GM08714 (cell line): ENCODE measurements around the gene FUT2.

Source experiments
- H3K4me3 ChIP-seq: fragments of 200-500 bp; sonication (Bioruptor generic); 2 replicates; pipeline ENCODE4 v1.5.1; 2014; ENCODE audit warnings: mild to moderate bottlenecking, low read length, inconsistent platforms
- ZNF274 ChIP-seq: IDR thresholded peaks from 2 replicates; pipeline ENCODE4 v1.6.1; 2012; ENCODE audit warnings: mild to moderate bottlenecking, low read depth, low read length

The FUT2 gene

DNA sequence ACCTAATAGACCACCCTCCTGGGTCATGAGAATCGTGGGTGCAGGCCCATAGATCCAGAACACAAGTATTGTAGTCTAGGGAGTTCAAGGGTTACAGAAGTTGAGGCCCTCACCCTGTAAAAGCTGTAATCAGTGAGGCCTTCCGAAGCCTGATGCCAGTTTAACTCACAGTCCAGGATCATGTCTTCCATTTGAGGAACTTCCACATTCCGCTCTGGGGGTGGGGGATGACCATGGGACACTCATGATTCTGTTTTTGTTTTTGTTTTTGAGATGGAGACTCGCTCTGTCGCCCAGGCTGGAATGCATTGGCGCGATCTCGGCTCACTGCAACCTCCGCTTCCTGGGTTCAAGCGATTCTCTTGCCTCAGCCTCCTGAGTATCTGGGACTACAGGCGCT lies 46.3 kb downstream of the FUT2 start:
- no peak overlapping the region for H3K4me3 ChIP-seq
- TF ChIP-seq ZNF274: no peak

DNA sequence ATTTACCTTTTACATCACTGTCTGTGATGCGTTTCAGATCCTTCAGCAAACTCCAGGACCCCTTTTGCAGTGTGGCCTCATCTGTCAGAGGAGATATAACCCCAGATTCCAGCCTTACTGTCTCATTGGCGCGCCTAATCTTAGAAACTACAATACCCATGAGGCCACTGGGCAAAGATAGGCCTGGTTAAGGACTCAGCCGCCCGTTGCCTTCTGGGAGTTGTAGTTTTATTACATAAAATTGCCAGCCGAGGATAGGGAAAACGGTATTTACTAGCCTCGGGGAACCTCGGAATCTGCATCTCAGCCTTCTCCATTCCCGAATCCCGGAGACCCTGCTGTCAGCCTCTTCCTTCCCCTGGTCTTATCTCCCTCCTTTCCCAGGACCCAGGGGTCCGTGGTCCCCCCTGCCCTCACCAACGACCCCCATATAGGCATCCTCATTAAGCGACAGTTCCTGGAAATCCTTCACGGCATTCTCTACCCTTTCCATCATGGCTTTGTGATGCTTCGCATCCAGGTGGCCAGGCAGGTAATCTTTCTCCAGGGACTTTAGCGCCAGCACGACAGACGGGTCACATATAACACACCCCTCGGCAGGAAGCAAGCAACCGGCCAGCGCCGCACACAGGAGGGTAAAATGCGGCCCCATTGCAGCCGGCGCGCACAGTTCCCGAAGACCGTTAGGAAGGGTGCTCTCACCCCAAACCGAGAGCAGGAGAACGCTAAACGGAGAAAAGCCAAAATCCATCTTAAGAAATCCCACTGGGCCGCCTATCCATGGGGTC lies 49.6 kb downstream of the FUT2 start:
- no peak for TF ChIP-seq ZNF274
- no peak overlapping the region for H3K4me3 ChIP-seq

DNA sequence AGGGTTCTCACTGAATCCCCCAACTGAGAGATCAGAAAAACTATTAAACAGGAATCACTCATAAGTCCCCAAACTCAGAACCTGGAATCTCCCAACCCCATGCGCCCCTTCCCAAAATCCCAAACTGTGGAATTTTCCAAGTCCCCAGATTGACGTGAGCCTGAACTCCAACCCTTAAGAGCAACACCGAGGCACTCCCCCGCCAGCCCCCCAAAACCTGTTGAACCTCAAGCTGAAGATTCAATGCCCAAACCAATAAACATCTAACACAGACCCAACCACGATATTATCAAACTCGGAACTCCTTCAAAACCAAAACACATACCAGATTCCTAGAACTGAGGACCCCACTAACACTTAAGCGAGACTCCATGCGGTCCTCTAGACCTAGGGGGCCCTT lies 50.3 kb downstream of the FUT2 start:
- no peak for TF ChIP-seq ZNF274

DNA sequence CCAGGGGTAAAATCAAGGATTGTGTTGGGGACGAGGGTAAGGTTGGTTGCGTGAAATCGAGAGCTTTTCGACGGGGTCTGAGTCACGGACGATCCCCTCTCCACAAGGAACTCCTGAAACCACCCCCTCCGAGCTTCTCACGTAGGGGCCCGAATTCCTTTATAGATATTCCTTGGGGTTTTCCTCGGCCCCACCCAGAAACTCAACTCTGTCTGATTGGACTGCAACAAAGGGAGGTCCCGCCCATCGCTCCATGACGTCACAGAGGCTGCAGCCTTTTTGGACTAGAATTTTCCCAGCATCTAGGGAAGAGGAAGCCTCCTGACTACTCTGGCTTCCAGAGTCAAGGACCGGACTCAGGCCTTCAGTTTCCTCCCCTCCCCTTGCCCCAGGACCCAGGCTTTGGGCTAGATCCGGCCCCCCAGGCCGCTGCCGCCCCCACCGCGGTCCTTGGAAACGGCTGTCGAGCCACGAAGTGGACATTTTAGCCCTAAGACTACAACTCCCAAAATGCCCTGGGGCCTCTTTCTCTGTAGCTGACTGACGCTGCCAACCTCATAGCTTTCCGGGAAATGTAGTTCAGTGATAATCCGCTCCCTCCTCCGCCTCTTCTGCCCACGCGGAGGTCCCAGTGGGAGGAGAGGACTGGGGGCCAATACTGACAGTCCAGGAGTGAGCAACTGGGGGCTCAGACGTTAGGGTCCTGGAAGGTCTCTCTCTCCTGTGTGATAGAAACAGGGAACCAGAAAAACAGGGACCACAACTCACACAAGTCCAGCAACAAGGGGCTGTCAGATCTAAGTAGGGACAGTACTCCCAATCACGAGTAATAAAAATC lies 51.2 kb downstream of the FUT2 start, which contains the start of gene IZUMO1:
Gene IZUMO1 (minus strand): TSS at position 172 of the 838 bp plus-strand sequence. CDS start 1,050 bp downstream, outside the sequence.
- TF ChIP-seq ZNF274: no peak
- H3K4me3 ChIP-seq: no peak within 1 kb of the TSS

More for the DNA sequence above, 50.3 kb downstream of the FUT2 start:
- H3K4me3 ChIP-seq: no peak overlapping the region

DNA sequence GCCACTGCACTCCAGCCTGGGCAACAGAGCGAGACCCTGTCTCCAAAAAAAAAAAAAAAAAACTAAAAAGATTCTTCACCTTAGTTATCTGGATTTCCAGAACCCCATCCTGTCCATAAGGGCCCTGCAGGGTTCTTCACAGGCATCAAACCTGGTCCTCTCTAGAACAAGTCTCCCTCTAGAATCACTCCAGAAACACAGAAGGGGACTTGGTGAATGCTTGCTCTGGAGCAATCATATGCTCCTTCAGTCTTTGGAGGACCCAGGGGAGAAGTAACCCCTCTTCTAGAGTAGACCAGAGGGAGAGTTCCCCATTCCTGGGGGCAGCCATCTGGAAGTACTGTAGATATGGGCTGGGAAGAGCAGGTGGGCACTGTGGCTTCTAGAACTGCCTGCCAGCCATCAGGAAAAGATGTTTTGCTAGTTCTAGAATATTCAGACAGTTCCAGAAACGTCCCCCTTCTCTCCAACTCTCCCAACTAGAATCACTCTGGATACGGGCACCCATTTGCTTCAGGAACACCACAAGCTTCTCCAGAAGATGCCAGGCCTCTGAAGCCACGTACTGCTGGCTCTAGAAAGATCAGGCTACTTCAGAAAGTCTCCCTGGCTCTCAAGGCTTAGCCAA lies 53.9 kb downstream of the FUT2 start:
- no peak for TF ChIP-seq ZNF274
- H3K4me3 ChIP-seq: no peak overlapping the region

DNA sequence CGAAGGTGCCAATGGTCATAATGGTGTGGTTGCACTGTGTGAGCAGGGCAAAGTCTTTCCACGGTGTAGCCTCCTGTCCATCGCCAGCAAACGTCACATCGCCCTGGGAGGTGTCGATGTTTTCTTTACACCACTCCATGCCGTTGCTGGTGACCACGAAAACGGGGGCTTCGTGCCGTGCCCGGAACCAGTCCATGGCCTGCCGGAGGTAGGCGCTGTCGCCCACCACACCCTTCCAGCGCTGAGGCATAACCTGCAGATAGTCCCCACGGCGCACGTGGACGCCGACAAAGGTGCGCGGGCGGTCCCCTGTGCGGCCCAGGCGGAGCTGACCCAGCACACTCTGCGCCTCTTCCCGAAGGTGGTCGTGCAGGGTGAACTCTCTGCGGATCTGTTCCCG lies 54.6 kb downstream of the FUT2 start:
- TF ChIP-seq ZNF274: no peak

DNA sequence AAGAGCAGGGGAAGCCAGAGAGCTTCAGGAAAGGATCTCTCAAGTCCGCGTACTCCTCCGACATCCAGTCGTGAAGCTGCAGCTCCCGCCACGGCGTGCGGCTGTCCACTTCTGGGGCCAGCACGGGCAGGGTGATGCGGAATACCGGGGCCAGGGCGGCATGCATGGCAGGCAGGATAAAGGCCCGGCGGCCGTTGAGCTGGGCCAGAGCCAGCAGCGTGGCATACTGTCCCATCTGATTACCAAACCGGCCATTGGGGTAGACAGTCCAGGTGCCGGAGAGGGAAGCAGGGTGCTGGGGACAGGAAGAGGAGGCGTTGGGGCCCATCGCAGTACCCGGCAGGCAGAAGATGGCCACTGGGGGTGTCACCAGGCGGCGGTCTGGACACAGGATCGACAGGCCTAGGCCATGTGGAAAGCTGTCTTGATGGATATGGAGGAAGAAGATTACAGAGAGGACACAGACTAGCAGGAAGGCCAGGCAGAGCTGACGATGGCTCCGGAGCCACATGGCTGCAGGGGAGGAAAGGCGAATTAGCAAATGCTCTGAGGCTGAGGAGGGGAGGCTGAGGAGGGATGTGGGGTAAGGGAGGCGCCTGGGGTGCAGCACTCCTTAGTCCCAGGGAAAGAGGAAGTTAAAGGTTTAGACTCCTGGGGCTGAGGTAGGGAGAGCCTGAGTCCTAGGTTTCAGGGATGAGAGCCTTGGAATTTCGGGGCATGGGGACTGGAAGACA lies 55.2 kb downstream of the FUT2 start:
- H3K4me3 ChIP-seq: no peak overlapping the region
- no peak for TF ChIP-seq ZNF274

More for the DNA sequence above, 54.6 kb downstream of the FUT2 start:
- H3K4me3 ChIP-seq: no peak overlapping the region

DNA sequence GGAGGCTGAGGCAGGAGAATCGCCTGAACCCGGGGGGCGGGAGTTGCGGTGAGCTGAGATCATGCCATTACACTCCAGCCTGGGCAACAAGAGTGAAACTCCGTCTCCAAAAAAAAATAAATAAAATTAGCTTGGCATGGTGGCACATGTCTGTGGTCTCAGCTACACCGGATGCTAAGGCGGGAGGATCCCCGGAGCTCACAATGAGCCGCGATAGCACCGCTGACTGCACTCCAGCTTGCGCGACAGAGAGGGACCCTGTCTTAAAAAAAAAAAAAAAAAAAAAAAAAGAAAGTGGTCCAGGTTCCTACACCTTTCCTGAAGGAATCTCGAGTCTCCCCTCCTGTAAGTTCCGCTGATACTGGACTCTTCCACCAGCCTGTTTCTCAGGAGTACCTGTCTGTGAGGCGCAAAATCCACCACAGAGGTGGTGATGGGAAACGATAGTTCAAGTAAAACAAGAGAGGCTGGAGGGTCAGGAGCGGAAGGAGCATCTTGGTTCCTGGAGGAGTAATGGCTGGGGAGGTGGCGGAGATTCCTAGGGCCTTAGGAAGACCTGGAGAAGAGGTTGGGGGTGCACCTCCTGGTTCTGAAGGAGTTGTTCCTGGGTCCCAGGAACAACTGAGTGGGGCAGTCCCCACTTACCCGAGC lies 56.2 kb downstream of the FUT2 start:
- TF ChIP-seq ZNF274: no peak
- H3K4me3 ChIP-seq: no peak overlapping the region

DNA sequence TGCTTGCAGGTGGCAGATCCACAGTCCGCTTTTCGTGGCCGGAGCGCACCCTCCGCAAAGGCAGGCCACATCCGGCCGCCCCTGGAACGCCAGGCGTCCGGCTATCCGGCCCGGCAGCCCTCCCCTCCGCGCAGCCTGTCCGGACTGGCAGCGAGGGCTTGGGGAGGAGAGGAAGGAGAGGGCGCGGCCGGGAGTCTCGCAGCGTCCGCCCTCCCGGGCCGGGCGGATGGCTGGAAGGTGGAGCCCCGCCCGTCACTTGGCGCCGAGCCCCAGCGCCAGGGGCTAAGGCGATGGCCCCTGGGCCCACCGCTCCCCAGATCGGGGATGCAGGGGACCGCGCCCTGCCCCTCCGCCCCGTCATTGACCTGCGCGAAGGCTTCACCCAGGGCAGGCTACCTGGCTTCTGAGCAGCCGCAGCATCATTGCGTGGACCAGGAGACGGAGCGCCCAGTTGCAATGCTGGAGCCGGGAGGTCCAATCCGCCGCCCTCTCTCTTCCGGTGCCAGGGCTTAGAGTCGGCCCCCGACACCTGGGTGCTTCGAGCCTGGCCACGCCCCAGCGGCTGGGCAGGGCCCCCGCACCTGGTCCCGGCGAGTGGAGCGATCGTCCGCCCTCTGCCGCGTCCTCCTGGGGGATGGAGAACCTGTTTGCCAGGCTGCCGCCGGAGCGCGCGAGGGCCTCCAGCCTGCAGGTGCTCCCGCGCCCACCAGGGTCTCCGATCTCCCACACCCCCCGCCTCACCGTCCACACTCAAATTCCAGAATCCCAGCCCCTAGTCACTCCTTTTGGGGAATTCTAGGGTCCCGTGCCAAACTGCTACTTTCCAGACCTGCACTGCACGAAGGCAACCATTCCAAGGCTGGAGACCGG lies 57.0 kb downstream of the FUT2 start, which contains the start of gene FUT1:
Gene FUT1 (minus strand): TSS at position 146 of the 870 bp plus-strand sequence. CDS start 1,360 bp downstream, outside the sequence.
- H3K4me3 ChIP-seq: no peak within 1 kb of the TSS
- TF ChIP-seq ZNF274: no peak

DNA sequence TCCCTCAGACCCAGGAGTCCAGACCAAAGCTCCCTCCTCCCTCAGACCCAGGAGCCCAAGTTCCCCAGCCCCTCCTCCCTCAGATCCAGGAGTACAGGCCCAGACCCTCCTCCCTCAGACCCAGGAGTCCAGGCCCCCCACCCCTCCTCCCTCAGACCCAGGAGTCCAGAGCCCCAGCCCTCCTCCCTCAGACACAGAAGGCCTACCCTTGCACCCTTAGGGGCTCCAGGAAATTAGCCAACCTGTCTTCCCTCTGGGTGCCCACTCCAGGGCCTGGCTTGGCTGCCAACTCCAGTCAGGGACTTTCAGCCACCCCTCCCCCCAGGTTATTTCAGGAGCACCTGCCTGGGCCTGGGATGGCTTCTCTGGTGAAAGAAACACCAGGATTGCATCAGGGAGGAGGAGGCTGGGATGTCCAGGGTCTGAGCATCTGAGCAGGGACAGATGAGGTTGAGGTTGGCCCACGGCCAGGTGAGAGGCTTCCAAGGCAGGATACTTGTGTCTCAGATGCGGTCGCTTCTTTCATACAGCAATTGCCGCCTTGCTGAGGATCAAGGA lies 59.4 kb downstream of the FUT2 start, which contains the start of gene FGF21:
Gene FGF21 (plus strand): TSS at position 441 of the 558 bp plus-strand sequence. CDS start 713 bp downstream, outside the sequence.
- no peak for TF ChIP-seq ZNF274
- no peak within 1 kb of the TSS for H3K4me3 ChIP-seq
